Measurements from ENCODE around the gene CLN5. TPM values are rescaled to one million over a fixed set of nuclear protein-coding genes. Genes with fewer than 3 reads are reported as not detected.
A peak's percentile ranks its signal among the peaks of the same experiment; 100 is the strongest.

Gene CLN5
- total and polyA plus RNA-seq, 2 experiments from 2014 or later, result 6.5 to 9.5 TPM

DNA sequence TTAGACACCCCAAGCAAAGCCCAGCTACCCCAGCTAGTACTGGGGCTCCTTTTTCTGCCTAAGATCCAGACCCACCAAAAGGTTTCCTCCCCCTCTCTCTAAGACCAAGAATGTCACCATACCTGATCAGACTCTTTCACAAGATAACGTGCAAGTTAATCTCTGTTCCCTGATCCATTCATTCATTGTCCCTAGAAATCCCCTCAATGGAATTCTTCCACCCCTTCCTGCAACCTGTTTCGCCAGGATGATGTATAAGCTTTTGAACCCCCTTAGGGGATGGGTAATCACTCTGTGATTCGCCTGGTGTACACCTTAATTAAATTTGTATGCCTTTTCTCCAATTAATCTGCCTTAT, 17.3 kb upstream of the CLN5 start:
- Mint-ChIP-seq H3K27me3 (ENCODE audit: insufficient read depth, low read depth, poor library complexity) (peaks cover 2% of the 10 kb centered on the region), H3K9me3 (no peaks in the 10 kb centered on the region), H3K4me3 (no peak overlapping the region), H3K4me1 (peaks cover 12% of the 10 kb centered on the region; the same call in 1 of the 3 replicates), H3K27ac (no peak overlapping the region), H3K36me3 (ENCODE audit: low read depth) (no peaks in the 10 kb centered on the region)
- Histone ChIP-seq H3K9me2 (ENCODE audit: insufficient read depth) (peaks cover 6% of the 10 kb centered on the region; the same call in 1 of the 2 replicates), H3K4me3 (no peak overlapping the region), H3K27ac (ENCODE audit: low read depth) (no peak overlapping the region), H2AFZ (peak overlapping the region; percentile 72), H3K4me1 (ENCODE audit: insufficient read depth) (no peaks in the 10 kb centered on the region), H3F3A (replicated peaks; ENCODE audit: low read depth) (no peaks in the 10 kb centered on the region), H3K4me2 (no peak overlapping the region), H3K36me3 (ENCODE audit: insufficient read depth) (no peaks in the 10 kb centered on the region), H3K27me3 (ENCODE audit: insufficient read depth) (no peaks in the 10 kb centered on the region), H4K20me1 (replicated peaks; ENCODE audit: insufficient read depth) (no peaks in the 10 kb centered on the region), H3K79me2 (replicated peaks; ENCODE audit: insufficient read depth) (no peaks in the 10 kb centered on the region)
- no peak for ATAC-seq
- DNase-seq (ENCODE audit: low spot score), result no peak
- TF ChIP-seq JUNB (IDR thresholded peaks at IDR 0.05; ENCODE audit: unreplicated experiment), result no peak

DNA sequence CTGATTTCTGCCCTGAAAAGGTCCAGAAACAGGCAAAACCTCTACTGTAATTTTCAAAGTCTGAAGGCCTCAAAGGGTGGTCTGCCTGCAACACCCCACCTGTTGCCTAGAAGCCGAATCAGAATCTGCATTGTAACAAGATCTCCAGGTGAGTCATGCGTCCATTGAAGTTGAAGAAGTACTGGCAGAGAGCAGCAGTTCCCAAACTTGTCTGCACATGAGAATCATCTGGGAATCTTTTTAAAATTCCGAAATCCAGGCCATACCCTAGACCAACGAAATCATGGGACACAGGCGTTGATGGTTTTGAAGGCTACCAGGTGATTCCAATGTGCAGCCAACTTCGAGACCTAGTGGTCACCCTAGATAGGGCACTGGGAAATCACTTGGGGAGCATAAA, 16.0 kb upstream of the CLN5 start:
- Histone ChIP-seq H3K4me1 (ENCODE audit: insufficient read depth) (no peaks in the 10 kb centered on the region; the same call in 1 of the 2 replicates), H3K36me3 (ENCODE audit: insufficient read depth) (no peaks in the 10 kb centered on the region), H3K4me2 (no peak overlapping the region), H4K20me1 (replicated peaks; ENCODE audit: insufficient read depth) (no peaks in the 10 kb centered on the region), H2AFZ (no peak overlapping the region), H3K79me2 (replicated peaks; ENCODE audit: insufficient read depth) (no peaks in the 10 kb centered on the region), H3K27ac (ENCODE audit: low read depth) (no peak overlapping the region), H3F3A (replicated peaks; ENCODE audit: low read depth) (no peaks in the 10 kb centered on the region), H3K9me2 (ENCODE audit: insufficient read depth) (peaks cover 6% of the 10 kb centered on the region; the same call in 1 of the 2 replicates), H3K27me3 (ENCODE audit: insufficient read depth) (no peaks in the 10 kb centered on the region), H3K4me3 (no peak overlapping the region)
- Mint-ChIP-seq H3K36me3 (ENCODE audit: low read depth) (no peaks in the 10 kb centered on the region), H3K4me1 (peaks cover 12% of the 10 kb centered on the region; the same call in 1 of the 3 replicates), H3K9me3 (no peaks in the 10 kb centered on the region), H3K27ac (no peak overlapping the region), H3K27me3 (ENCODE audit: insufficient read depth, low read depth, poor library complexity) (peaks cover 2% of the 10 kb centered on the region), H3K4me3 (no peak overlapping the region)
- DNase-seq (ENCODE audit: low spot score), result no peak
- no peak for ATAC-seq
- TF ChIP-seq ZNF331 (CRISPR knock-in tag; IDR thresholded peaks at IDR 0.05; ENCODE audit: low read depth) (no peak), JUNB (IDR thresholded peaks at IDR 0.05; ENCODE audit: unreplicated experiment) (no peak), ZNF114 (CRISPR knock-in tag; IDR thresholded peaks at IDR 0.05) (no peak), NANOG (IDR thresholded peaks at IDR 0.05; ENCODE audit: borderline replicate concordance) (no peak), EZH2phosphoT487 (IDR thresholded peaks at IDR 0.05; ENCODE audit: unreplicated experiment) (no peak), POLR2AphosphoS5 (IDR thresholded peaks at IDR 0.05; ENCODE audit: low read depth) (no peak), CREB1 (CRISPR knock-in tag; IDR thresholded peaks at IDR 0.05; ENCODE audit: low read depth) (no peak), STAT1 (IDR thresholded peaks at IDR 0.05; ENCODE audit: unreplicated experiment) (no peak), EZH2 (IDR thresholded peaks at IDR 0.05; ENCODE audit: low read depth, unreplicated experiment) (no peak)
- TF ChIP-seq, protein P1, sequence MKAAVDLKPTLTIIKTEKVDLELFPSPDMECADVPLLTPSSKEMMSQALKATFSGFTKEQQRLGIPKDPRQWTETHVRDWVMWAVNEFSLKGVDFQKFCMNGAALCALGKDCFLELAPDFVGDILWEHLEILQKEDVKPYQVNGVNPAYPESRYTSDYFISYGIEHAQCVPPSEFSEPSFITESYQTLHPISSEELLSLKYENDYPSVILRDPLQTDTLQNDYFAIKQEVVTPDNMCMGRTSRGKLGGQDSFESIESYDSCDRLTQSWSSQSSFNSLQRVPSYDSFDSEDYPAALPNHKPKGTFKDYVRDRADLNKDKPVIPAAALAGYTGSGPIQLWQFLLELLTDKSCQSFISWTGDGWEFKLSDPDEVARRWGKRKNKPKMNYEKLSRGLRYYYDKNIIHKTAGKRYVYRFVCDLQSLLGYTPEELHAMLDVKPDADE (IDR thresholded peaks at IDR 0.05), result no peak
- TF ChIP-seq, protein P2, sequence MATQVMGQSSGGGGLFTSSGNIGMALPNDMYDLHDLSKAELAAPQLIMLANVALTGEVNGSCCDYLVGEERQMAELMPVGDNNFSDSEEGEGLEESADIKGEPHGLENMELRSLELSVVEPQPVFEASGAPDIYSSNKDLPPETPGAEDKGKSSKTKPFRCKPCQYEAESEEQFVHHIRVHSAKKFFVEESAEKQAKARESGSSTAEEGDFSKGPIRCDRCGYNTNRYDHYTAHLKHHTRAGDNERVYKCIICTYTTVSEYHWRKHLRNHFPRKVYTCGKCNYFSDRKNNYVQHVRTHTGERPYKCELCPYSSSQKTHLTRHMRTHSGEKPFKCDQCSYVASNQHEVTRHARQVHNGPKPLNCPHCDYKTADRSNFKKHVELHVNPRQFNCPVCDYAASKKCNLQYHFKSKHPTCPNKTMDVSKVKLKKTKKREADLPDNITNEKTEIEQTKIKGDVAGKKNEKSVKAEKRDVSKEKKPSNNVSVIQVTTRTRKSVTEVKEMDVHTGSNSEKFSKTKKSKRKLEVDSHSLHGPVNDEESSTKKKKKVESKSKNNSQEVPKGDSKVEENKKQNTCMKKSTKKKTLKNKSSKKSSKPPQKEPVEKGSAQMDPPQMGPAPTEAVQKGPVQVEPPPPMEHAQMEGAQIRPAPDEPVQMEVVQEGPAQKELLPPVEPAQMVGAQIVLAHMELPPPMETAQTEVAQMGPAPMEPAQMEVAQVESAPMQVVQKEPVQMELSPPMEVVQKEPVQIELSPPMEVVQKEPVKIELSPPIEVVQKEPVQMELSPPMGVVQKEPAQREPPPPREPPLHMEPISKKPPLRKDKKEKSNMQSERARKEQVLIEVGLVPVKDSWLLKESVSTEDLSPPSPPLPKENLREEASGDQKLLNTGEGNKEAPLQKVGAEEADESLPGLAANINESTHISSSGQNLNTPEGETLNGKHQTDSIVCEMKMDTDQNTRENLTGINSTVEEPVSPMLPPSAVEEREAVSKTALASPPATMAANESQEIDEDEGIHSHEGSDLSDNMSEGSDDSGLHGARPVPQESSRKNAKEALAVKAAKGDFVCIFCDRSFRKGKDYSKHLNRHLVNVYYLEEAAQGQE (IDR thresholded peaks at IDR 0.05; ENCODE audit: unreplicated experiment), result no peak
- TF ChIP-seq, protein P3, sequence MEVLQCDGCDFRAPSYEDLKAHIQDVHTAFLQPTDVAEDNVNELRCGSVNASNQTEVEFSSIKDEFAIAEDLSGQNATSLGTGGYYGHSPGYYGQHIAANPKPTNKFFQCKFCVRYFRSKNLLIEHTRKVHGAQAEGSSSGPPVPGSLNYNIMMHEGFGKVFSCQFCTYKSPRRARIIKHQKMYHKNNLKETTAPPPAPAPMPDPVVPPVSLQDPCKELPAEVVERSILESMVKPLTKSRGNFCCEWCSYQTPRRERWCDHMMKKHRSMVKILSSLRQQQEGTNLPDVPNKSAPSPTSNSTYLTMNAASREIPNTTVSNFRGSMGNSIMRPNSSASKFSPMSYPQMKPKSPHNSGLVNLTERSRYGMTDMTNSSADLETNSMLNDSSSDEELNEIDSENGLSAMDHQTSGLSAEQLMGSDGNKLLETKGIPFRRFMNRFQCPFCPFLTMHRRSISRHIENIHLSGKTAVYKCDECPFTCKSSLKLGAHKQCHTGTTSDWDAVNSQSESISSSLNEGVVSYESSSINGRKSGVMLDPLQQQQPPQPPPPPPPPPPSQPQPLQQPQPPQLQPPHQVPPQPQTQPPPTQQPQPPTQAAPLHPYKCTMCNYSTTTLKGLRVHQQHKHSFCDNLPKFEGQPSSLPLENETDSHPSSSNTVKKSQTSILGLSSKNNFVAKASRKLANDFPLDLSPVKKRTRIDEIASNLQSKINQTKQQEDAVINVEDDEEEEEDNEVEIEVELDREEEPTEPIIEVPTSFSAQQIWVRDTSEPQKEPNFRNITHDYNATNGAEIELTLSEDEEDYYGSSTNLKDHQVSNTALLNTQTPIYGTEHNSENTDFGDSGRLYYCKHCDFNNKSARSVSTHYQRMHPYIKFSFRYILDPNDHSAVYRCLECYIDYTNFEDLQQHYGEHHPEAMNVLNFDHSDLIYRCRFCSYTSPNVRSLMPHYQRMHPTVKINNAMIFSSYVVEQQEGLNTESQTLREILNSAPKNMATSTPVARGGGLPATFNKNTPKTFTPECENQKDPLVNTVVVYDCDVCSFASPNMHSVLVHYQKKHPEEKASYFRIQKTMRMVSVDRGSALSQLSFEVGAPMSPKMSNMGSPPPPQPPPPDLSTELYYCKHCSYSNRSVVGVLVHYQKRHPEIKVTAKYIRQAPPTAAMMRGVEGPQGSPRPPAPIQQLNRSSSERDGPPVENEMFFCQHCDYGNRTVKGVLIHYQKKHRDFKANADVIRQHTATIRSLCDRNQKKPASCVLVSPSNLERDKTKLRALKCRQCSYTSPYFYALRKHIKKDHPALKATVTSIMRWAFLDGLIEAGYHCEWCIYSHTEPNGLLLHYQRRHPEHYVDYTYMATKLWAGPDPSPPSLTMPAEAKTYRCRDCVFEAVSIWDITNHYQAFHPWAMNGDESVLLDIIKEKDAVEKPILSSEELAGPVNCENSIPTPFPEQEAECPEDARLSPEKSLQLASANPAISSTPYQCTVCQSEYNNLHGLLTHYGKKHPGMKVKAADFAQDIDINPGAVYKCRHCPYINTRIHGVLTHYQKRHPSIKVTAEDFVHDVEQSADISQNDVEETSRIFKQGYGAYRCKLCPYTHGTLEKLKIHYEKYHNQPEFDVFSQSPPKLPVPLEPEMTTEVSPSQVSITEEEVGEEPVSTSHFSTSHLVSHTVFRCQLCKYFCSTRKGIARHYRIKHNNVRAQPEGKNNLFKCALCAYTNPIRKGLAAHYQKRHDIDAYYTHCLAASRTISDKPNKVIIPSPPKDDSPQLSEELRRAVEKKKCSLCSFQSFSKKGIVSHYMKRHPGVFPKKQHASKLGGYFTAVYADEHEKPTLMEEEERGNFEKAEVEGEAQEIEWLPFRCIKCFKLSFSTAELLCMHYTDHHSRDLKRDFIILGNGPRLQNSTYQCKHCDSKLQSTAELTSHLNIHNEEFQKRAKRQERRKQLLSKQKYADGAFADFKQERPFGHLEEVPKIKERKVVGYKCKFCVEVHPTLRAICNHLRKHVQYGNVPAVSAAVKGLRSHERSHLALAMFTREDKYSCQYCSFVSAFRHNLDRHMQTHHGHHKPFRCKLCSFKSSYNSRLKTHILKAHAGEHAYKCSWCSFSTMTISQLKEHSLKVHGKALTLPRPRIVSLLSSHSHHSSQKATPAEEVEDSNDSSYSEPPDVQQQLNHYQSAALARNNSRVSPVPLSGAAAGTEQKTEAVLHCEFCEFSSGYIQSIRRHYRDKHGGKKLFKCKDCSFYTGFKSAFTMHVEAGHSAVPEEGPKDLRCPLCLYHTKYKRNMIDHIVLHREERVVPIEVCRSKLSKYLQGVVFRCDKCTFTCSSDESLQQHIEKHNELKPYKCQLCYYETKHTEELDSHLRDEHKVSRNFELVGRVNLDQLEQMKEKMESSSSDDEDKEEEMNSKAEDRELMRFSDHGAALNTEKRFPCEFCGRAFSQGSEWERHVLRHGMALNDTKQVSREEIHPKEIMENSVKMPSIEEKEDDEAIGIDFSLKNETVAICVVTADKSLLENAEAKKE (CRISPR knock-in tag; IDR thresholded peaks at IDR 0.05), result no peak

All from GM23338 (cell line).